ENCODE measurements around the gene SMAD6. TPM values are rescaled to one million over a fixed set of nuclear protein-coding genes. Genes with fewer than 3 reads are reported as not detected.
"Not testable (repeated sequence)": the region's sequence is repeated elsewhere in the genome, so short reads cannot be mapped to it uniquely, and the experiment has no call there.

SMAD6 gene
- total and polyA plus RNA-seq, 7 experiments from 2014 or later = 0.27 to 0.76 (median 0.40) TPM; not detected in 2

DNA sequence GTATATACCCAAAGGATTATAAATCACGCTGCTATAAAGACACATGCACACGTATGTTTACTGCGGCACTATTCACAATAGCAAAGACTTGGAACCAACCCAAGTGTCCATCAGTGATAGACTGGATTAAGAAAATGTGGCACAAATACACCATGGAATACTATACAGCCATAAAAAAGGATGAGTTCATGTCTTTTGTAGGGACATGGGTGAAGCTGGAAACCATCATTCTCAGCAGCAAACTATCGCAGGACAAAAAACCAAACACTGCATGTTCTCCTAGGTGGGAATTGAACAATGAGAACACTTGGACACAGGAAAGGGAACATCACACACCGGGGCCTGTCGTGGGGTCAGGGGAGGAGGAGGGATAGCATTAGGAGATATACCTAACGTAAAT, 11.1 kb upstream of the SMAD6 start:
- POLR2A ChIA-PET = interaction anchor here (0.6 to 1.4 kb wide), 2 partner anchors 10 to 16 kb away, joined by 3 read pairs; no protein-coding TSS in a partner anchor
- CTCF ChIA-PET; DNase-seq; H3K27me3 Mint-ChIP-seq; H3K36me3 Mint-ChIP-seq; H3K36me3 ChIP-seq (ENCODE audit: control insufficient read depth in 2 of 3, insufficient read depth in 3 of 3, low read length in 3 of 3); ATAC-seq; H3K9me3 Mint-ChIP-seq; H3K4me3 Mint-ChIP-seq; H3K27me3 ChIP-seq (ENCODE audit: control insufficient read depth in 2 of 2, insufficient read depth in 2 of 2, low read length in 2 of 2); H3K27ac ChIP-seq (ENCODE audit: low read depth, low read length); H3K4me3 ChIP-seq (ENCODE audit: low read length); H3K9me3 ChIP-seq (ENCODE audit: control insufficient read depth in 2 of 3, low read length in 3 of 3); intact Hi-C loops (cut with micrococcal nuclease): not testable (repeated sequence)
- H3K27ac Mint-ChIP-seq = peak overlapping the region in 7 of 9 donors; percentile 49 to 96 (median 82)
- H3K4me1 Mint-ChIP-seq = peaks cover 4 to 31% (median 28%) of the 10 kb centered on the region in 7 donors
- peaks cover 0 to 18% of the 10 kb centered on the region in 2 donors for H3K4me1 ChIP-seq (ENCODE audit: control insufficient read depth in 2 of 2, insufficient read depth in 2 of 2, low read length in 2 of 2)

DNA sequence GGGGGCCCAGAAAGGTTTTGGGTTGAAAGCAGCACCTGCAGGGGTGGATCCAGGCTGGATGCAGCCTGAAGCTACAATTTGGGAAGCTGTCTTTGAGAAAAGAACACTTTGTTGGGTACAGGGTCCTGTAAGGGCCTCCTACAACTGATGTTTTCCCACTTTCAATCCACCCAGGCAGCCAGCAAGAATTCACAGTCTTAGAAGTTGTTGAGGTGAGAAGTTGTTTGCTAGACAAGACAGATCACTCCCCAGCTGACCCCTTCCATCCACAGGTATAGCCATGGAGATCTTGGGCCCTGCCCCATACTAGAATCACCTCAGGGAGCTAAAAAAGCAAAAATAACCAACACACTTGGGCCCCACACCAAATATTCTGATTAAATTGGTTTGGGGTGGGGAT, 10.3 kb upstream of the SMAD6 start:
- peak overlapping the region; percentile 55 to 96 (median 81) for H3K27ac Mint-ChIP-seq
- H3K9me3 ChIP-seq (ENCODE audit: control insufficient read depth in 2 of 3, low read length in 3 of 3) = no peaks in the 10 kb centered on the region
- no peaks in the 10 kb centered on the region for H3K27me3 Mint-ChIP-seq
- no peaks in the 10 kb centered on the region for H3K9me3 Mint-ChIP-seq
- POLR2A ChIA-PET = interaction anchor here (1.0 to 1.4 kb wide), 2 partner anchors 9 to 11 kb away, joined by 3 read pairs; partner anchors contain the start of gene SMAD6
- H3K27me3 ChIP-seq (ENCODE audit: control insufficient read depth in 2 of 2, insufficient read depth in 2 of 2, low read length in 2 of 2) = no peaks in the 10 kb centered on the region
- H3K4me3 ChIP-seq (ENCODE audit: low read length) = no peak overlapping the region
- DNase-seq (no peak), ATAC-seq (no peak)
- intact Hi-C loops (cut with micrococcal nuclease) = no loop called here
- H3K36me3 Mint-ChIP-seq = peaks cover 0 to 6% (median 0%) of the 10 kb centered on the region in 5 donors
- H3K4me1 Mint-ChIP-seq = peaks cover 2 to 31% (median 28%) of the 10 kb centered on the region in 7 donors
- CTCF ChIA-PET = no interaction called here
- H3K27ac ChIP-seq (ENCODE audit: low read depth, low read length) = peak overlapping the region; percentile 7
- no peak overlapping the region for H3K4me3 Mint-ChIP-seq
- H3K4me1 ChIP-seq (ENCODE audit: control insufficient read depth in 2 of 2, insufficient read depth in 2 of 2, low read length in 2 of 2) = peaks cover 0 to 18% of the 10 kb centered on the region in 2 donors
- H3K36me3 ChIP-seq (ENCODE audit: control insufficient read depth in 2 of 3, insufficient read depth in 3 of 3, low read length in 3 of 3) = no peaks in the 10 kb centered on the region

- Mint-ChIP-seq H3K9me3 (no peaks in the 10 kb centered on the region), H3K4me3 (peak overlapping the region in 3 of 10 donors; percentile 54 to 69 (median 58)), H3K27me3 (no peaks in the 10 kb centered on the region), H3K27ac (peak overlapping the region; percentile 55 to 96 (median 87)), H3K36me3 (peaks cover 0 to 6% (median 0%) of the 10 kb centered on the region in 5 donors), H3K4me1 (peaks cover 2 to 32% (median 28%) of the 10 kb centered on the region in 7 donors)
- no peaks in the 10 kb centered on the region for H3K27me3 ChIP-seq (ENCODE audit: control insufficient read depth in 2 of 2, insufficient read depth in 2 of 2, low read length in 2 of 2)
- H3K27ac ChIP-seq (ENCODE audit: low read depth, low read length) = peak overlapping the region; percentile 25
- no peaks in the 10 kb centered on the region for H3K9me3 ChIP-seq (ENCODE audit: control insufficient read depth in 2 of 3, low read length in 3 of 3)
- POLR2A ChIA-PET = interaction anchor here (0.9 to 1.4 kb wide), 3 partner anchors 8 to 73 kb away, joined by 3 read pairs; partner anchors contain the start of gene SMAD6
- intact Hi-C loops (cut with micrococcal nuclease) = no loop called here
- no peak overlapping the region for H3K4me3 ChIP-seq (ENCODE audit: low read length)
- no peak for ATAC-seq
- H3K36me3 ChIP-seq (ENCODE audit: control insufficient read depth in 2 of 3, insufficient read depth in 3 of 3, low read length in 3 of 3) = no peaks in the 10 kb centered on the region
- H3K4me1 ChIP-seq (ENCODE audit: control insufficient read depth in 2 of 2, insufficient read depth in 2 of 2, low read length in 2 of 2) = peaks cover 0 to 18% of the 10 kb centered on the region in 2 donors
- DNase-seq = no peak
- CTCF ChIA-PET = no interaction called here
Observed at GRCh38 chr15:66692391-66692790, 9.6 kb upstream of the SMAD6 start.

DNA sequence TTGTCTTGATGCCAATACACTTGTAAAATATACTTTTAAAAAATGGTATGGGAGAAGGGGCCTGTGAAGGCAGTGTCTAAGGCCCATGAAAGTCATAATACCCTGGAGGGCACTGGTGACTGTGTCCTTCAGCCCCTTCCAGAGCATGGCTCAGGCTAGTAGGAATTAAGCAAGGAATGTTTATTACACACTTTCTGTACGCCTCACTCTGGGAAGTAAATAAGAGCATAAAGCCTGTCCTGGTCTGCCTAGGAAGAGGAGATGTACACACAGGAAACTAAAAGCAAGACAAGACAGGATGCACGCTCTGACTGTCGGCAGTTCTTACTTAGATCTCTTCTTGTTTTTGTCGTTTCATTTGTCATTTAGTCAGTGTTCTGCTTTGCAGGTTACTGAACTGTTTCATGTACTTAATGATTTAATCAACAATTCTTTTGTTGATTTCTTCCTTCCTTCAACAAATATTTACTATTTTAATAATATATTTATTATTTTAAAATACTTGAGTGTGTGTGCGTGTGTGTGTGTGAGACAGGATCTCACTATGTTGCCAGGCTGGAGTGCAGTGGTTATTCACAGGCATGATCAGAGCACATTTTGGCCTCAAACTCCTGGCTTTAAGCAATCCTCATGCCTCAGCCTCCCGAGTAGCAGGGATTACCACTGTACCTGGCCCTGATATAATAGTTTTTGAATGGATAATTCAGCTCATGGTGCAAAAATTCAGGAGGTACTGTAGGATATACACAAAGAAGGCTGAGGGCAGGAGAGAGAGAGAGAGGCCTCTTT, 9.0 kb upstream of the SMAD6 start:
- Histone ChIP-seq H3K4me1 (ENCODE audit: control insufficient read depth in 2 of 2, insufficient read depth in 2 of 2, low read length in 2 of 2) (peaks cover 0 to 18% of the 10 kb centered on the region in 2 donors), H3K27me3 (ENCODE audit: control insufficient read depth in 2 of 2, insufficient read depth in 2 of 2, low read length in 2 of 2) (no peaks in the 10 kb centered on the region), H3K36me3 (ENCODE audit: control insufficient read depth in 2 of 3, insufficient read depth in 3 of 3, low read length in 3 of 3) (no peaks in the 10 kb centered on the region), H3K9me3 (ENCODE audit: control insufficient read depth in 2 of 3, low read length in 3 of 3) (no peaks in the 10 kb centered on the region), H3K4me3 (ENCODE audit: low read length) (no peak overlapping the region), H3K27ac (ENCODE audit: low read depth, low read length) (peak overlapping the region; percentile 61)
- peak; percentile 72 for ATAC-seq
- no peaks in the 10 kb centered on the region for H3K9me3 Mint-ChIP-seq
- peaks cover 0 to 6% (median 0%) of the 10 kb centered on the region in 5 donors for H3K36me3 Mint-ChIP-seq
- no peaks in the 10 kb centered on the region for H3K27me3 Mint-ChIP-seq
- peaks cover 2 to 32% (median 28%) of the 10 kb centered on the region in 7 donors for H3K4me1 Mint-ChIP-seq
- POLR2A ChIA-PET = interaction anchor here (0.9 to 1.4 kb wide), 3 partner anchors 9 to 74 kb away, joined by 3 to 5 read pairs (median 3); partner anchors contain the start of gene SMAD6
- H3K27ac Mint-ChIP-seq = peak overlapping the region; percentile 87 to 96 (median 94)
- peak overlapping the region; percentile 18 to 74 (median 68) for H3K4me3 Mint-ChIP-seq
- intact Hi-C loops (cut with micrococcal nuclease) = loop anchor here in 1 of 2 donors (1.0 kb wide), 1 partner anchor 8 kb away; no protein-coding TSS in a partner anchor
- DNase-seq = peak in 6 of 9 donors; percentile 24 to 54 (median 47)
- CTCF ChIA-PET = interaction anchor here (0.7 to 1.2 kb wide), 3 partner anchors 10 to 74 kb away, joined by 3 read pairs; no protein-coding TSS in a partner anchor

- H3K4me1 Mint-ChIP-seq = peaks cover 7 to 34% (median 29%) of the 10 kb centered on the region in 7 donors
- peak overlapping the region in 7 of 9 donors; percentile 10 to 95 (median 47) for H3K27ac Mint-ChIP-seq
- no peak overlapping the region for H3K4me3 Mint-ChIP-seq
Observed at GRCh38 chr15:66696770-66697169, 5.3 kb upstream of the SMAD6 start.

DNA sequence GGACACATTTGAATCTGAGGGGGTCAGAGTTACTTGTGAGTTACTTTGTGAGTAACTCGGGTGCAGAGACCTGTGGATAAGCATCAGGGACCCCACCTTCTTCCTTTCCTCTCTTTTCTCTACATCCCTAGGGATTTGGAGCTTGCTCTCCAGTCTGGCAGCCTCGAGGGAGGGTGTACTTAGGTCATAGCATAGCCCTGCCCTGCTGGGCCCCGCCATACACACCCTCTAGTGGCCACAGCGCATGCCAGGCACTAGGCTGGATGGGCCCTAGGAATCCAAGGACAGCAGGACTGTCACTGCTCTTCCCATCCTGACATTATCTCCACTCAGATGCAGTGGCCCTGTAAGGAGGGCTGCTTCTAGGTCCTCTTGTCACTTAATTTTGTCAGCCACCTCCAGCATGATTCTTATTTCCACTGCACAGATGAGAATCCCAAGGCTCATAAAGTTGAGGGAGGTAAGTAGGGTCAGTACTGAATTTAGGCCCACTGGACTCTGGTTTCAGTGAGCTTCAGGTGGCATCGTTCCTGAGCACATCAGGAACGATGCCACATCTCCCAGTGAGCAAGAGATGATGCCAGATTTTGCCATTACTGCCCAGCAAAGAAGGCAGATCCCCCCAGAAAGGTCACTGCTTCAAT, 3.6 kb upstream of the SMAD6 start:
- no peak for DNase-seq

More at GRCh38 chr15:66696770-66697169, 5.3 kb upstream of the SMAD6 start:
- ChIA-PET CTCF (interaction anchor here (0.6 kb wide), 2 partner anchors 37 to 198 kb away, joined by 3 read pairs; no protein-coding TSS in a partner anchor), POLR2A (no interaction called here)
- Histone ChIP-seq H3K27ac (ENCODE audit: low read depth, low read length) (no peak overlapping the region), H3K27me3 (ENCODE audit: control insufficient read depth in 2 of 2, insufficient read depth in 2 of 2, low read length in 2 of 2) (no peaks in the 10 kb centered on the region), H3K9me3 (ENCODE audit: control insufficient read depth in 2 of 3, low read length in 3 of 3) (no peaks in the 10 kb centered on the region), H3K4me3 (ENCODE audit: low read length) (no peak overlapping the region), H3K4me1 (ENCODE audit: control insufficient read depth in 2 of 2, insufficient read depth in 2 of 2, low read length in 2 of 2) (peaks cover 5 to 17% of the 10 kb centered on the region in 2 donors), H3K36me3 (ENCODE audit: control insufficient read depth in 2 of 3, insufficient read depth in 3 of 3, low read length in 3 of 3) (no peaks in the 10 kb centered on the region)
- Mint-ChIP-seq H3K9me3 (no peaks in the 10 kb centered on the region), H3K27me3 (peaks cover 0 to under 1% (median 0%) of the 10 kb centered on the region in 5 donors), H3K36me3 (no peaks in the 10 kb centered on the region)
- ATAC-seq = no peak
- intact Hi-C loops (cut with micrococcal nuclease) = no loop called here
- DNase-seq = no peak

More for the DNA sequence above, 3.6 kb upstream of the SMAD6 start:
- Histone ChIP-seq H3K27me3 (ENCODE audit: control insufficient read depth in 2 of 2, insufficient read depth in 2 of 2, low read length in 2 of 2) (peaks cover 5 to 7% of the 10 kb centered on the region in 2 donors), H3K4me1 (ENCODE audit: control insufficient read depth in 2 of 2, insufficient read depth in 2 of 2, low read length in 2 of 2) (peaks cover 9 to 13% of the 10 kb centered on the region in 2 donors), H3K9me3 (ENCODE audit: control insufficient read depth in 2 of 3, low read length in 3 of 3) (no peaks in the 10 kb centered on the region), H3K36me3 (ENCODE audit: control insufficient read depth in 2 of 3, insufficient read depth in 3 of 3, low read length in 3 of 3) (no peaks in the 10 kb centered on the region), H3K27ac (ENCODE audit: low read depth, low read length) (no peak overlapping the region), H3K4me3 (ENCODE audit: low read length) (no peak overlapping the region)
- Mint-ChIP-seq H3K4me1 (peaks cover 7 to 26% (median 21%) of the 10 kb centered on the region in 7 donors), H3K27ac (no peak overlapping the region), H3K27me3 (peaks cover 5 to 9% (median 6%) of the 10 kb centered on the region in 5 donors), H3K9me3 (no peaks in the 10 kb centered on the region), H3K36me3 (no peaks in the 10 kb centered on the region), H3K4me3 (no peak overlapping the region)
- intact Hi-C loops (cut with micrococcal nuclease) = no loop called here
- ChIA-PET POLR2A (no interaction called here), CTCF (no interaction called here)
- no peak for ATAC-seq
